Psoas muscle (tissue), 8 donors: Measurements from ENCODE around the gene QRICH2. TPM values are rescaled to one million over a fixed set of nuclear protein-coding genes. Genes with fewer than 3 reads are reported as not detected.

Experiments used
- ATAC-seq, 4 donors: fragments of 200-7000 bp; cut with Tn5 transposase; one replicate each; pipeline ENCODE4 v1.9.1; 2020; ENCODE audit warnings: moderate library complexity in 3 of 4, mild to moderate bottlenecking in 2 of 4
- DNase-seq, 2 donors: peaks; one replicate each; pipeline ENCODE4 v3.0.0-alpha.2; 2020
- H3K27ac ChIP-seq: fragments of 200-600 bp; one replicate; pipeline ENCODE4 v1.8.0; 2022
- H3K27me3 ChIP-seq, 3 donors: fragments of 200-600 bp in 1 of 3; one replicate each; pipeline versions ENCODE4 v1.6.1 to v1.8.0; 2013 to 2022; ENCODE audit warnings: low read length in 2 of 3, mild to moderate bottlenecking in 2 of 3, moderate library complexity in 1 of 3; ENCODE audit not compliant: insufficient read depth in 3 of 3
- H3K36me3 ChIP-seq, 2 donors: fragments of 200-600 bp in 1 of 2; one replicate each; pipeline versions ENCODE4 v1.6.1 to v1.8.0; 2013 to 2022; ENCODE audit warnings: low read depth in 1 of 2, mild to moderate bottlenecking in 1 of 2, moderate library complexity in 1 of 2; ENCODE audit not compliant: insufficient read depth in 1 of 2
- H3K4me1 ChIP-seq: fragments of 200-600 bp; one replicate; pipeline ENCODE4 v1.8.0; 2022
- H3K4me3 ChIP-seq: fragments of 200-600 bp; one replicate; pipeline ENCODE4 v1.8.0; 2022; ENCODE audit warnings: mild to moderate bottlenecking
- H3K9me3 ChIP-seq: fragments of 200-600 bp; one replicate; pipeline ENCODE4 v1.8.0; 2022
- WGBS, 3 donors: extraction: QIAGEN DNeasy Blood & Tissue Kit; methylation state at CpG; one replicate each; pipeline versions ENCODE4 v1.1.6 to v1.1.7; 2013; 5-methylcytosine and 5-hydroxymethylcytosine counted together
- intact Hi-C, 2 donors: fragments of 100-400 bp; cut with DNase I; formaldehyde crosslinking; loops; one replicate each; pipeline versions ENCODE4 v1.11.0 to v1.14.2; 2022
- polyA plus RNA-seq, 3 donors: library from polyadenylated mRNA; stranded (reverse); fragments of 200-250 nt; gene quantifications; one replicate each; pipeline ENCODE4 v1.2.3, GENCODE V29; 2013
- total RNA-seq, 4 donors: library from RNA; stranded (reverse); fragmentation: NEBNext Ultra II Directional in 2 of 4; extraction: Animal tissue kit (Norgen Biotek cat#: 25700) in 2 of 4; gene quantifications; one replicate each; pipeline versions ENCODE4 v1.2.1 to v1.2.4, GENCODE V29; 2021 to 2023
- TF ChIP-seq, protein P1 (sequence below): fragments of 200-600 bp; IDR thresholded peaks from one replicate; pipeline ENCODE4 v1.8.0; 2022; ENCODE audit warnings: antibody characterized with exemption
- donor health status: healthy with polysubstance abuse.
- donor health status: DM: no; HTN: no; CAD: no; lungs with moderate emphysema.
- donor health status: Bipolar disorder and iron deficiency.
- donor health status: healthy.
- donor health status: DM: yes; HTN: yes; CAD: no.
- donor health status: DM: no; HTN: no; CAD: no.
- donor health status: DM: no; HTN: no; CAD: no.
- donor health status: DM: yes; HTN: yes; CAD: no.

Gene QRICH2
- total and polyA plus RNA-seq, 7 donors = 0.69 to 1.5 (median 1.1) TPM

- no peaks in the 10 kb centered on the region for H3K9me3 ChIP-seq
- H3K27ac ChIP-seq = no peak overlapping the region
- peak overlapping the region; percentile 90 for H3K4me3 ChIP-seq
- no peak for ATAC-seq
- WGBS, 3 donors = 65 to 69% (median 66%) methylated on average over 13 of the region's 13 CpGs
- no peaks in the 10 kb centered on the region for H3K36me3 ChIP-seq
- TF ChIP-seq, protein P1, sequence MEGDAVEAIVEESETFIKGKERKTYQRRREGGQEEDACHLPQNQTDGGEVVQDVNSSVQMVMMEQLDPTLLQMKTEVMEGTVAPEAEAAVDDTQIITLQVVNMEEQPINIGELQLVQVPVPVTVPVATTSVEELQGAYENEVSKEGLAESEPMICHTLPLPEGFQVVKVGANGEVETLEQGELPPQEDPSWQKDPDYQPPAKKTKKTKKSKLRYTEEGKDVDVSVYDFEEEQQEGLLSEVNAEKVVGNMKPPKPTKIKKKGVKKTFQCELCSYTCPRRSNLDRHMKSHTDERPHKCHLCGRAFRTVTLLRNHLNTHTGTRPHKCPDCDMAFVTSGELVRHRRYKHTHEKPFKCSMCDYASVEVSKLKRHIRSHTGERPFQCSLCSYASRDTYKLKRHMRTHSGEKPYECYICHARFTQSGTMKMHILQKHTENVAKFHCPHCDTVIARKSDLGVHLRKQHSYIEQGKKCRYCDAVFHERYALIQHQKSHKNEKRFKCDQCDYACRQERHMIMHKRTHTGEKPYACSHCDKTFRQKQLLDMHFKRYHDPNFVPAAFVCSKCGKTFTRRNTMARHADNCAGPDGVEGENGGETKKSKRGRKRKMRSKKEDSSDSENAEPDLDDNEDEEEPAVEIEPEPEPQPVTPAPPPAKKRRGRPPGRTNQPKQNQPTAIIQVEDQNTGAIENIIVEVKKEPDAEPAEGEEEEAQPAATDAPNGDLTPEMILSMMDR = no peak
- no peaks in the 10 kb centered on the region for H3K27me3 ChIP-seq
- no peak for DNase-seq
- intact Hi-C loops = no loop called here
- H3K4me1 ChIP-seq = peaks cover 11% of the 10 kb centered on the region
Observed at GRCh38 chr17:76354747-76355310, 46.8 kb upstream of the QRICH2 start.

DNA sequence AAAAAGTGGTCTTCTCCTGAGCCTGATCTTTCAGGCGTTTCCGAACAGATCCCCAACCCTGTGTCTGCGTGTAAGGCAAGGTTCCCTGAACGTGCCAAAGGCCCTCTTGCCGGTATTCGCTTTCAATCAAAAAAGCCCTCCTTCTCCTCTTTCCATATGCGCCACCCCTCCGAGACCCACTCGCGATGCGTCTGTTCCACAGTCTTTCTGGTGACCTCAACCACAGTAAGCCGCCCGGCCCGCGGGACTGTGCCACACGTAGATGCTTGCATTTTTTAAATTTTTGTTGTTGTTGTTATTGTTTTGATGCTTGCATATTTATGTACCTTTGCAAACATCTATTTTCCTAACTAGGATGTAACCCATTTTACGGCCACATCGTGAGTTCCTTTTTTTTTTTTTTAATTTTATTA, 46.2 kb upstream of the QRICH2 start:
- Histone ChIP-seq H3K4me1 (peaks cover 11% of the 10 kb centered on the region), H3K9me3 (no peaks in the 10 kb centered on the region), H3K36me3 (no peaks in the 10 kb centered on the region), H3K27me3 (no peaks in the 10 kb centered on the region), H3K4me3 (peak overlapping the region; percentile 90), H3K27ac (peak overlapping the region; percentile 91)
- TF ChIP-seq, protein P1 = no peak
- ATAC-seq = peak in 1 of 4 donors; percentile 1
- WGBS, 3 donors = 1 to 2% (median 2%) methylated on average over 18 of the region's 18 CpGs
- intact Hi-C loops = no loop called here
- no peak for DNase-seq

- Histone ChIP-seq H3K4me3 (peak within 1 kb of the TSS; percentile 90), H3K4me1 (peaks cover 11% of the 10 kb centered on the region), H3K27me3 (no peaks in the 10 kb centered on the region), H3K27ac (peak within 1 kb of the TSS; percentile 91), H3K9me3 (no peaks in the 10 kb centered on the region), H3K36me3 (no peaks in the 10 kb centered on the region)
- DNase-seq (peak; percentile 88 to 94), ATAC-seq (peak; percentile 97 to 99 (median 98))
- WGBS, 3 donors = 0 to 1% (median 1%) methylated on average over 30 to 75 of the region's 75 CpGs
- intact Hi-C loops = no loop called here
- TF ChIP-seq, protein P1 = peak; percentile 55
Observed at GRCh38 chr17:76353599-76354316, 45.7 kb upstream of the QRICH2 start, which contains the start of gene PRPSAP1. PRPSAP1 (minus strand) TSS chr17:76353916; CDS start chr17:76353703, 213 bp downstream.

- no peaks in the 10 kb centered on the region for H3K9me3 ChIP-seq
- intact Hi-C loops = no loop called here
- peak overlapping the region; percentile 91 for H3K27ac ChIP-seq
- H3K4me1 ChIP-seq = peaks cover 11% of the 10 kb centered on the region
- peaks cover 0 to 5% of the 10 kb centered on the region in 2 donors for H3K36me3 ChIP-seq
- H3K4me3 ChIP-seq = peak overlapping the region; percentile 90
- ATAC-seq = peak in 3 of 4 donors; percentile 6 to 38 (median 31)
- TF ChIP-seq, protein P1 = no peak
- peak; percentile 22 to 64 for DNase-seq
- WGBS, 3 donors = 1% methylated on average over 31 to 51 of the region's 51 CpGs
- no peaks in the 10 kb centered on the region for H3K27me3 ChIP-seq
Observed at GRCh38 chr17:76353004-76353598, 45.0 kb upstream of the QRICH2 start.
